TTC549 (cell line): ENCODE data around the gene HDLBP.

Experiments used
- FAIRE-seq: peaks from 2 replicates; lab custom pipeline; 2012; peaks lifted over from hg19 to GRCh38; lab: Jason Lieb, UNC

Gene HDLBP

DNA sequence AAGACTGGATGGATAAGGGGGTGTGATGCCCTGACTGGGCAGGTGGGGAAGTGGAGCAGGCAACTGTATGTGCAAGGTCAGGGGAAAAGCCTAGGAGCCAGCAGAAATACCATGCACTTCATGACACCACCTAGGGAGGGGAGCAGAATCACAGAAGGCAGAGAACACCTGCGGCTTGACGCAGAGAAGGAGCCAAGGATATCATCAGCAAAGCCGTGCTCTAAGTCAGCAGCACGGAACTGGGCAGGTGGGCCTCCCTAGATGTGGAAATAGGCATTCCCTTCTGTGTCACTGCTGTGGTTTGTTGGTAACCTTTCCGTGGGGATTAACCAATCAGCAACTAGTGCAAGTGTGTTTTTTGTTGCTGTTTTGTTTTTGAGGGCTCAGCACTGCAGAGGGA, 41.3 kb downstream of the HDLBP start:
- no peak for FAIRE-seq

- FAIRE-seq: no peak
Measured at GRCh38 chr2:241273210-241274020, 42.1 kb downstream of the HDLBP start.

- no peak for FAIRE-seq
Measured at GRCh38 chr2:241272303-241273209, 42.9 kb downstream of the HDLBP start.

DNA sequence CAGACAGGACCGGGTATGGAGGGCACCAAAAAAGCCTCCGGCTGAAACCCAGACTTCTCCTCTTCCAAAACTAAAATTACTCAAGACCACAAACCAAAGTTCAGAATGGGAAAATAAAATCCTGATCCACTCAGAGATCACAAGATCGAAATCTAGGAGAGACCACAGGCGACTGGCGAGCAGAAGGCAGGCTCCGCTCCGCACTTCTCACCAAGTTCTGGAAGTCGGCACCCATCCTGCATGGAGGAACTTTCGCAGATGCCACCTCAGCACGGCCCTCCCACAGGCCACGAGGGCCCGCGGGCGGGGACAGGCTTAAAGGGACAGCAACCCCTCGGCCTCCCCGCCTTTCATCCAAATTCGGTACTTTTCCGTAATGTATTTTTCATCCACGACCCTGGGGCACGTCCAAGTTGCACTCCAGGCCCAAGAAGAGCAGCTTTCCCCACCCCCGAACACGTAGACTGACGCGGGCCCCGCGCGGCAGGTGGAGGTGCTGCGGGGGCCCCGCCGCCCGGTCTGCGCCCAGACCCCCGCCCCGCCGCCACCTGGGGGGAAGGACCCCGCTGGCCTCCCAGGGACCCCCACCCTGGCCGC, 43.7 kb downstream of the HDLBP start:
- FAIRE-seq: no peak

DNA sequence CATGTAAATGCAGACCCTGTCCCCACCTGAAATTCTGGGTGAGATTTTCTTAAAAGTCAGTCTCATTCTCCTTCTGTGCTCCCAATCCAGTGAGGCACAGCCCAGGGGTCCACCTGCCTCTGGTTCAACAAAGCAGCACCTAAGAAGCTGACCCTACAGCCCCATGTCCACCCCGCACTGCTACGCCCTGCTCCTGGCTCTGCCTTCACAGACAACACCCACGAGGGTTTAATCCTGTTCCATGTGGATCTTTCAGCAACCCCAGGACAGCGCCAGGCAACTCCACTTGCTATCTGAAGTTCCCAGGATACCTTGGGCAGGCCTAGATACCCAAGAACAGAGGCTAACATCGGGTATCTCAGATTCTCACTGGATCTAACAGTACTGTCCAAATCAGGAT, 44.9 kb downstream of the HDLBP start:
- FAIRE-seq: no peak

- no peak for FAIRE-seq
Measured at GRCh38 chr2:241269707-241270520, 45.6 kb downstream of the HDLBP start.

- FAIRE-seq: no peak
Measured at GRCh38 chr2:241268716-241269445, 46.6 kb downstream of the HDLBP start.

- FAIRE-seq: no peak
Measured at GRCh38 chr2:241268306-241268705, 47.2 kb downstream of the HDLBP start.

- FAIRE-seq: no peak
Measured at GRCh38 chr2:241267249-241268067, 48.0 kb downstream of the HDLBP start.

- FAIRE-seq: no peak
Measured at GRCh38 chr2:241265506-241265905, 50.0 kb downstream of the HDLBP start.

GRCh38 chr2:241263061-241263460, 52.4 kb downstream of the HDLBP start:
- no peak for FAIRE-seq

GRCh38 chr2:241261628-241262027, 53.8 kb downstream of the HDLBP start:
- no peak for FAIRE-seq

DNA sequence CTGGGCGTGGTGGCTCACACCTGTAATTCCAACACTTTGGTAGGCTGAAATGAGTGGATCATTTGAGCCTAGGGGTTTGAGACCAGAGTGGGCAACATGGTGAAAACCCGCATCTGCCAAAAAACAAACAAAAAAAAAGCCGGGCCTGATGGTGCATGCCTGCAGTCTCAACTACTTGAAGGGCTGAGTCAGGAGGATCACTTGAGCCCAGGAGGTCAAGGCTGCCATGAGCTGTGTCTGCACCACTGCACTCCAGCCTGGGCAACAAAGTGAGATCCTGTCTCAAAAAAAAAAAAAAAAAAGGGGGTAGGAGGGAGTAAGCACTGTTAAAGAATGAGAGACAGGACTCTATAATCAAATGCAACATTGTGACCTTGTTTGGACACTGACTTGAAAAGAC, 54.6 kb downstream of the HDLBP start:
- no peak for FAIRE-seq

GRCh38 chr2:241258505-241259280, 56.8 kb downstream of the HDLBP start:
- FAIRE-seq: no peak

DNA sequence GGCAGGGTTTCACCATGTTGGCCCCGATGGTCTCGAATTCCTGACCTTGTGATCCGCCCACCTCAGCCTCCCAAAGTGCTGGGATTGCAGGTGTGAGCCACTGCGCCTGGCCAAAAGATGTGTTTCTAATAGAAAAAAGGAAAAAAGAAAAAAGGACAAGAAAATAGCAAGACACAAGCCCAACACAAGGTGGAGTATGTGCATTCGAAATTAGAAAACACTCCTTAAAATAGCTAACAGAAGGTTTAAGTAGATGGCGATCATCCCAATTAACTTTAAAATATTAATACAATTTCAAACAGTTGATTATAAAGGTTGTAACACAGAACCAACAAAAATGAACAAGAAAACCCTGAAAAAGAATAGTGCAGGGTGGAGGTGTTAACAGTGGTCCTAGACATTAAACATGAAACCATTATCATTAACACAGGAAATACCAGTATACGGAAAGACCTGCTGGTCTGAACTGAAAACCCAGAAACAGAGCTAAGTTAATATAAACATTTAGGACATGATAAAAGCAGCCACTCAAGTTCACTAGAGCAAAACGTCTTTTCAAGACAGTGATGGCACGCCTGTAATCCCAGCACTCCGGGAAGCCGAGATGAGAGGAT, 57.9 kb downstream of the HDLBP start:
- no peak for FAIRE-seq

DNA sequence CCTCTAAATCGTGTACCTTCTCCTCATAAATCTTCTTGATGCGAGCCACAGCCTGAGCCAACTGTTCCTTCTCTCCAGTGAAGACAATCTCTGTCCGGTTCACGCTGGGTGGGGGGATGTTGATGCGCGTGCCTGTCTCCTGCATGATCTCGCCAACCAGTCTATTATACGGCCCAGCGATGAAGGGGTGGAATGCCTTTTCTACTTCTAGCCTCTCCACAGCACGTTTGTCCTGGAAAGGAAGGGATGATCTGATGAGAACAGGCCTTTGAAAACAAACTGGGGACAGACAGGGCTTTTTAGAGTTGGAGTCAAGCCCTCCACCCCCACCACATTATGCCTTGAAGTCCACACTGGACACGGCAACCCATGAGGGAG, 59.3 kb downstream of the HDLBP start:
- FAIRE-seq: no peak

- no peak for FAIRE-seq
Measured at GRCh38 chr2:241255542-241256167, 59.8 kb downstream of the HDLBP start.

DNA sequence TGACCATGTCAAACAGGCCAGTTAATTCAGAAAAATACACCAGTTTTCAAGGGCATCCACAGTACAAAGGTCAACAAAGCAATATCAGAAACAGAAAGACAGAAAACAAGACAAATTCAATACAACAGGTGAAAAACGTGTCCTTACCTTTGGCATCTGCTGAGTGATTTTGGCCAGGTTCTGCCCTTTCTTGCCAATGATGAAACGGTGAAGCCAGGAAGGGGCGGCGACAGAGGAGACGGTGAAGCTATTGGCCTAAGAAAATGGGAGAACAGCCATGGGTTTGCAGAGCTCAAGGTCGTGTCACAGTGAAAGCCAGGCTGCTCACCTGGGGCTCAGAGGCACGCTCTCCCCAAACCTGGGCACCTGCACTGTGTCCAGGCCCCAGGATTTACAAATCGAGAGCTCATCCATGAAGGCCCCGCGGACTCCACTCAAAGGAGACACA, 60.5 kb downstream of the HDLBP start:
- FAIRE-seq: no peak
